Trophoblast cell (in vitro differentiated cells and primary cell): ENCODE measurements around the gene MATN4.

ENCODE experiments used
- DNase-seq, 2 donors: peaks; one replicate each; pipeline ENCODE4 v3.0.0-alpha.2; 2016
- H2AFZ ChIP-seq: 2 replicates; pipeline ENCODE4 v1.6.1; 2013; ENCODE audit warnings: low read length, moderate library complexity, mild to moderate bottlenecking; ENCODE audit not compliant: insufficient read depth, poor library complexity
- H2AK5ac ChIP-seq: 2 replicates; pipeline ENCODE4 v1.6.1; 2013; ENCODE audit warnings: mild to moderate bottlenecking, low read length
- H2BK120ac ChIP-seq: 2 replicates; pipeline ENCODE4 v1.6.1; 2013; ENCODE audit warnings: low read length, mild to moderate bottlenecking, moderate library complexity; ENCODE audit not compliant: insufficient read depth, poor library complexity
- H2BK12ac ChIP-seq: 2 replicates; pipeline ENCODE4 v1.6.1; 2013; ENCODE audit warnings: mild to moderate bottlenecking, low read length, moderate library complexity
- H2BK5ac ChIP-seq: 2 replicates; pipeline ENCODE4 v1.6.1; 2013; ENCODE audit warnings: low read length, low read depth, moderate library complexity, mild to moderate bottlenecking; ENCODE audit not compliant: poor library complexity
- H3K14ac ChIP-seq: 2 replicates; pipeline ENCODE4 v1.6.1; 2013; ENCODE audit warnings: mild to moderate bottlenecking, low read length
- H3K18ac ChIP-seq: 2 replicates; pipeline ENCODE4 v1.6.1; 2013; ENCODE audit warnings: mild to moderate bottlenecking, low read length
- H3K23ac ChIP-seq: 2 replicates; pipeline ENCODE4 v1.6.1; 2013; ENCODE audit warnings: low read length
- H3K27ac ChIP-seq: 2 replicates; pipeline ENCODE4 v1.5.1; 2013; ENCODE audit warnings: low read depth, mild to moderate bottlenecking, inconsistent platforms, low read length, moderate library complexity
- H3K27me3 ChIP-seq: 2 replicates; pipeline ENCODE4 v1.6.1; 2013; ENCODE audit warnings: inconsistent platforms, mild to moderate bottlenecking, low read length, moderate library complexity; ENCODE audit not compliant: insufficient read depth
- H3K36me3 ChIP-seq, 2 experiments: 1 replicate in 1 of 2; 2 replicates in 1 of 2; pipeline ENCODE4 v1.6.1; 2013; ENCODE audit warnings: low read length in 2 of 2, mild to moderate bottlenecking in 2 of 2, moderate library complexity in 1 of 2; ENCODE audit not compliant: insufficient read depth in 2 of 2, control insufficient read depth in 1 of 2
- H3K4ac ChIP-seq: 2 replicates; pipeline ENCODE4 v1.6.1; 2013; ENCODE audit warnings: low read depth, mild to moderate bottlenecking, low read length, moderate library complexity
- H3K4me1 ChIP-seq, 2 experiments: 1 replicate in 1 of 2; 2 replicates in 1 of 2; pipeline ENCODE4 v1.6.1; 2013; ENCODE audit warnings: low read length in 2 of 2, mild to moderate bottlenecking in 2 of 2, moderate library complexity in 1 of 2; ENCODE audit not compliant: insufficient read depth in 2 of 2, control insufficient read depth in 1 of 2
- H3K4me2 ChIP-seq: 2 replicates; pipeline ENCODE4 v1.6.1; 2013; ENCODE audit warnings: inconsistent platforms, mild to moderate bottlenecking, low read length, moderate library complexity
- H3K4me3 ChIP-seq: 2 replicates; pipeline ENCODE4 v1.5.1; 2013; ENCODE audit warnings: mild to moderate bottlenecking, low read depth, low read length, inconsistent platforms
- H3K79me1 ChIP-seq: one replicate; pipeline ENCODE4 v1.6.1; 2013; ENCODE audit warnings: low read length
- H3K79me2 ChIP-seq: 2 replicates; pipeline ENCODE4 v1.6.1; 2013; ENCODE audit warnings: low read length, mild to moderate bottlenecking; ENCODE audit not compliant: control insufficient read depth, insufficient read depth, poor library complexity
- H3K9ac ChIP-seq: 2 replicates; pipeline ENCODE4 v1.6.1; 2013; ENCODE audit warnings: mild to moderate bottlenecking, low read length
- H3K9me3 ChIP-seq: 2 replicates; pipeline ENCODE4 v1.6.1; 2013; ENCODE audit warnings: low read depth, mild to moderate bottlenecking, control low read depth, inconsistent platforms, low read length; ENCODE audit not compliant: insufficient read depth
- H4K12ac ChIP-seq: 2 replicates; pipeline ENCODE4 v1.6.1; 2013; ENCODE audit warnings: low read depth, mild to moderate bottlenecking, low read length, moderate library complexity
- H4K8ac ChIP-seq: 2 replicates; pipeline ENCODE4 v1.6.1; 2013; ENCODE audit warnings: low read depth, mild to moderate bottlenecking, low read length, moderate library complexity
- H4K91ac ChIP-seq: one replicate; pipeline ENCODE4 v1.6.1; 2013; ENCODE audit warnings: low read depth, mild to moderate bottlenecking, low read length, moderate library complexity
- WGBS: extraction: QIAGEN DNeasy Blood & Tissue Kit; methylation state at CpG from one replicate; pipeline ENCODE4 v1.1.7; 2013; ENCODE audit warnings: missing lambda C conversion rate; ENCODE audit not compliant: insufficient read length, insufficient coverage; ENCODE audit errors: extremely low coverage; 5-methylcytosine and 5-hydroxymethylcytosine counted together

The MATN4 gene

DNA sequence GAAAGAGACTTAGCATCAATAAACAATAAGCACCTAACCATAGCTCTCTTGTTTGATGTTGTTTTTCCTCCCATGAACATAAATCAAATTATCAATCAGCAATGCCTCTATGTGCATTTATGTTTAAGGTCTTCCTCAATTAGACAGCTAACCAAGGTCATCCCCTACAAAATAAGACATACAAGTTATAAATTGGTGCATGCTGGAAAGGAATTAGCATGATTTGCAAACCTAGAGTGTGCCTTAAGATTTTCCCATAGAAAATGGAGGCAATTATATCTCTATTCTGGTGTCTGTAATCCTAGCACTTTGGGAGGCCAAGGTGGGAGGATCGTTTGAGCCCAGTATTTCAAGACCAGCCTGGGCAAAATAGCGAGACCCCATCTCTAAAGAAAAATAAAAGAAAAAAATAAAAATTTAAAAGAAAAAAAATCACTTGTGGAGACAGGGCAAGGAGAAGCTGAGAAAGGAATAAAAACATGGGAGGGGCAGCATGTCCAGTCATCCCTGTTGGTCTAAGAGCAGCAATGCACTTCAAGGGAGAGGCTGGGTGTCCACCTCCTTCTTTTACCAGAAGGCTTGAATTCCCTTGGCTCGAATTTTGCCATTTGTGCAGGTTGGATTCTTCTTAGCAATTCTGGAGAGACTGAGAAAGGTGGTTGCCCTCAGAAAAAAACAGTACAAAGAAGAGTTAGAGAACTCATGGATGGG lies 44.4 kb downstream of the MATN4 start:
- no peak overlapping the region for H2BK5ac ChIP-seq
- H3K14ac ChIP-seq: no peak overlapping the region
- no peak overlapping the region for H3K4me3 ChIP-seq
- no peaks in the 10 kb centered on the region for H3K4me1 ChIP-seq
- no peaks in the 10 kb centered on the region for H3K27me3 ChIP-seq
- no peaks in the 10 kb centered on the region for H3K79me2 ChIP-seq
- no CpG with 5 or more reads among the region's 3 CpGs for WGBS
- no peak overlapping the region for H3K18ac ChIP-seq
- no peak overlapping the region for H4K8ac ChIP-seq
- no peaks in the 10 kb centered on the region for H3K36me3 ChIP-seq
- H3K4ac ChIP-seq: no peak overlapping the region
- H2BK12ac ChIP-seq: no peak overlapping the region
- H2AFZ ChIP-seq: no peak overlapping the region
- H4K91ac ChIP-seq: no peak overlapping the region
- no peak for DNase-seq
- H2BK120ac ChIP-seq: no peak overlapping the region
- H3K9me3 ChIP-seq: no peaks in the 10 kb centered on the region
- no peaks in the 10 kb centered on the region for H3K79me1 ChIP-seq
- no peak overlapping the region for H3K4me2 ChIP-seq
- no peak overlapping the region for H3K23ac ChIP-seq
- H3K9ac ChIP-seq: no peak overlapping the region
- H2AK5ac ChIP-seq: no peak overlapping the region
- no peak overlapping the region for H4K12ac ChIP-seq
- no peak overlapping the region for H3K27ac ChIP-seq

GRCh38 chr20:45258664-45259063 lies 49.4 kb downstream of the MATN4 start:
- no peaks in the 10 kb centered on the region for H3K79me1 ChIP-seq
- H3K27me3 ChIP-seq: no peaks in the 10 kb centered on the region
- H2BK120ac ChIP-seq: no peak overlapping the region
- whole genome bisulfite sequencing: no CpG with 5 or more reads among the region's 2 CpGs
- H3K9ac ChIP-seq: no peak overlapping the region
- no peaks in the 10 kb centered on the region for H3K9me3 ChIP-seq
- H4K12ac ChIP-seq: no peak overlapping the region
- H2BK12ac ChIP-seq: no peak overlapping the region
- H3K36me3 ChIP-seq: no peaks in the 10 kb centered on the region
- no peak overlapping the region for H3K18ac ChIP-seq
- H2AFZ ChIP-seq: no peak overlapping the region
- no peak overlapping the region for H3K4me2 ChIP-seq
- H3K23ac ChIP-seq: no peak overlapping the region
- no peak overlapping the region for H3K4ac ChIP-seq
- no peaks in the 10 kb centered on the region for H3K4me1 ChIP-seq
- no peak overlapping the region for H4K8ac ChIP-seq
- H3K27ac ChIP-seq: no peak overlapping the region
- H4K91ac ChIP-seq: no peak overlapping the region
- H3K14ac ChIP-seq: no peak overlapping the region
- DNase-seq: no peak
- no peak overlapping the region for H2BK5ac ChIP-seq
- no peak overlapping the region for H3K4me3 ChIP-seq
- no peaks in the 10 kb centered on the region for H3K79me2 ChIP-seq
- no peak overlapping the region for H2AK5ac ChIP-seq

- Histone ChIP-seq H3K79me2 (no peaks in the 10 kb centered on the region), H3K9me3 (no peaks in the 10 kb centered on the region), H4K12ac (no peak overlapping the region), H3K23ac (no peak overlapping the region), H2AFZ (no peak overlapping the region), H3K79me1 (no peaks in the 10 kb centered on the region), H3K27me3 (no peaks in the 10 kb centered on the region), H4K91ac (no peak overlapping the region), H2BK12ac (no peak overlapping the region), H3K4me1 (no peaks in the 10 kb centered on the region), H2BK120ac (no peak overlapping the region), H3K27ac (no peak overlapping the region), H3K4me3 (no peak overlapping the region), H2BK5ac (no peak overlapping the region), H3K18ac (no peak overlapping the region), H3K9ac (no peak overlapping the region), H3K4me2 (no peak overlapping the region), H3K36me3 (no peaks in the 10 kb centered on the region), H3K4ac (no peak overlapping the region), H2AK5ac (no peak overlapping the region), H4K8ac (no peak overlapping the region), H3K14ac (no peak overlapping the region)
- DNase-seq: no peak
- no CpG with 5 or more reads among the region's 3 CpGs for WGBS
Measured at GRCh38 chr20:45258259-45258658, 49.8 kb downstream of the MATN4 start.

- H3K79me1 ChIP-seq: no peaks in the 10 kb centered on the region
- H2BK120ac ChIP-seq: no peak overlapping the region
- H2BK12ac ChIP-seq: no peak overlapping the region
- no peak overlapping the region for H3K23ac ChIP-seq
- H4K12ac ChIP-seq: no peak overlapping the region
- no peak overlapping the region for H3K14ac ChIP-seq
- no peak overlapping the region for H3K4me3 ChIP-seq
- no peak overlapping the region for H4K8ac ChIP-seq
- no peaks in the 10 kb centered on the region for H3K4me1 ChIP-seq
- H2AK5ac ChIP-seq: no peak overlapping the region
- H3K18ac ChIP-seq: no peak overlapping the region
- H4K91ac ChIP-seq: no peak overlapping the region
- no peaks in the 10 kb centered on the region for H3K9me3 ChIP-seq
- no peak for DNase-seq
- H3K79me2 ChIP-seq: no peaks in the 10 kb centered on the region
- WGBS: no CpG with 5 or more reads among the region's 7 CpGs
- no peaks in the 10 kb centered on the region for H3K27me3 ChIP-seq
- H2AFZ ChIP-seq: no peak overlapping the region
- H3K36me3 ChIP-seq: no peaks in the 10 kb centered on the region
- H2BK5ac ChIP-seq: no peak overlapping the region
- no peak overlapping the region for H3K4me2 ChIP-seq
- no peak overlapping the region for H3K27ac ChIP-seq
- H3K9ac ChIP-seq: no peak overlapping the region
- no peak overlapping the region for H3K4ac ChIP-seq
Measured at GRCh38 chr20:45257711-45258110, 50.4 kb downstream of the MATN4 start.
